Adipocyte (in vitro differentiated cells): ENCODE measurements around the gene LRRC10.

Experiments
- DNase-seq: peaks from one replicate; pipeline ENCODE4 v3.0.0-alpha.2; 2015; ENCODE audit warnings: low read depth
- H3K27me3 ChIP-seq: replicated peaks from 2 replicates; pipeline ENCODE4 v1.7.0; 2013; ENCODE audit warnings: mild to moderate bottlenecking, low read length, moderate library complexity; ENCODE audit not compliant: control insufficient read depth, insufficient read depth
- H3K36me3 ChIP-seq: 2 replicates; pipeline ENCODE4 v1.7.0; 2013; ENCODE audit warnings: low read length, mild to moderate bottlenecking, moderate library complexity; ENCODE audit not compliant: control insufficient read depth, insufficient read depth, severe bottlenecking
- H3K4me1 ChIP-seq: 2 replicates; pipeline ENCODE4 v1.7.0; 2013; ENCODE audit warnings: mild to moderate bottlenecking, low read length, moderate library complexity; ENCODE audit not compliant: control insufficient read depth, insufficient read depth
- H3K4me3 ChIP-seq: 2 replicates; pipeline ENCODE4 v1.7.0; 2013; ENCODE audit warnings: mild to moderate bottlenecking, low read length, moderate library complexity
- H3K9ac ChIP-seq: 2 replicates; pipeline ENCODE4 v1.7.0; 2013; ENCODE audit warnings: mild to moderate bottlenecking, low read length, moderate library complexity
- H3K9me3 ChIP-seq: 2 replicates; pipeline ENCODE4 v1.7.0; 2013; ENCODE audit warnings: mild to moderate bottlenecking, low read length, moderate library complexity; ENCODE audit not compliant: control insufficient read depth

Gene LRRC10

DNA sequence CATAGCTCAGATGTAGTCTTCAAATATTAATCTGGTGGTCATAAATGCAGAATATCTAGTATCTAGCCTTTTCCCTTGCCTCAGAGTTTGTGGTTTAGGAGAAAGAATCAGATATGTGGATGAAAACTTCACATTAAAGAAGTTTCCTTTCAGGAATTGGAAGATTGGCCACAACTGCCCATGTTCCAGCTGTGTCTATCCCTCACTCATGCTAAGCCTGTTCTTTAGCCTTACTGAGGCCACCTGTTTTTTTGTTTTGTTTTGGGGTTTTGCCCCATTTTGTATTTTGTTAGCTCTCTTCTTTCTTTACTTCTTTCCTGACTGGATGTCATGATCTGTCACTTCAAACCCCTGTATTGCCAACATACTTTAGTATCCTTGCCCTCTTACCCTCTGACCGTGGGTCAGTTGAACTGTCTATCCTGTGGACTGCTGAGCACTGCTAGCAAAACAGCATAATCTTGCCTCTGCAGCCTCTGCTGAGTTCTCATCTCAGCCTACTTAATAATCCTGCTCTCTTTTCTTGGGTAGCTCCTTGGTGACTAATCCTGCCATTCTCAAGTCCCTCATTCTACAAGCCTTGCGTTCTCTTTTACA lies 47.4 kb downstream of the LRRC10 start:
- no peak for DNase-seq
- Histone ChIP-seq H3K9ac (no peak overlapping the region), H3K9me3 (no peaks in the 10 kb centered on the region), H3K4me1 (no peaks in the 10 kb centered on the region), H3K36me3 (peaks cover 35% of the 10 kb centered on the region), H3K27me3 (no peaks in the 10 kb centered on the region), H3K4me3 (no peak overlapping the region)
